ENCODE measurements around the gene VCL.
"Not testable (repeated sequence)": the region's sequence is repeated elsewhere in the genome, so short reads cannot be mapped to it uniquely, and the experiment has no call there.

Gene VCL

DNA sequence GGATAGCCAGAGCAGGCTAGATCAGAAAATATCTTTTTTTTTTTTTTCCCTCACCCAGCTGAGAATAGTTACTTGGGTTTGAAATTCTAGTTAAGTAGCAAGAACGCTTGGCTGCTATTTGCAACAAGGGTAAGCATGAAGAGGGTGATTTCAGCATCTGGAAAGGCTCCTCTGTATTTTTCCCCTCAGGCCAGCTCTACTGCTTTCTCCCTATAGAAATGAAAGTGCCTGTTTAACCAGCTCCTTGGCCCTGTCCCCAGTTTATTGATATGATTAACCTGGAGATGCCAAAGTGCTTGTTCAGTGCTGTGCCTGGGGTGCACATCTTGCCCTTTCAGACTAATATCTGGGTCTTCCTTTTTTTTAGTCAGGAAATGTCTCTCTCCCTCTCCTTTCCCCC lies 115.6 kb downstream of the VCL start:
- no peak for DNase-seq

DNA sequence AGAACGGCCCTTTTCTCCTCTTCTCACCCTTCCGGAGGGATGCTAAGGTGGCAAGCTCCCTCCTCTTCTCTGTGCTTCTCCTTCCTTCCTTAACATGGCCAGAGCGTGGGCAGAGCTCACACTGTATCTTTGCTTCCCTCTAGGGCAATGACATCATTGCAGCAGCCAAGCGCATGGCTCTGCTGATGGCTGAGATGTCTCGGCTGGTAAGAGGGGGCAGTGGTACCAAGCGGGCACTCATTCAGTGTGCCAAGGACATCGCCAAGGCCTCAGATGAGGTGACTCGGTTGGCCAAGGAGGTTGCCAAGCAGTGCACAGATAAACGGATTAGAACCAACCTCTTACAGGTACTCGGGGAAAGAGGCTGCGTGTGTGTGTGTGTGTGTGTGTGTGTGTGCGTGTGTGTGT lies 116.1 kb downstream of the VCL start:
- DNase-seq, result no peak

DNA sequence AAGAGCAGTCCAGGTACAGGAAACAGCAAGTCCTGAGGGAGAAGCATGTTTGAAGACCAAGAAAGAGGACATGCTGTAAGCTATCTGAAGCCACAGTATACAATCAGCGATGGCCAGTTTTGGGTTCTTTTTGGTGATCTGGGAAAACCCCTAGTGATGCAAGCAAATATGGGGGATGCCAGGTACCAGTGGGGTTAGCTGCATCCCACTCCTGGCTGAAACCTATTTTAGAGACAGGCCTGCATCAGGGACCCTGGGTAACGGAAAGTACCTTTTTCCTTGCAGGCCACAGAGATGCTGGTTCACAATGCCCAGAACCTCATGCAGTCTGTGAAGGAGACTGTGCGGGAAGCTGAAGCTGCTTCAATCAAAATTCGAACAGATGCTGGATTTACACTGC lies 119.8 kb downstream of the VCL start:
- DNase-seq, result no peak

DNA sequence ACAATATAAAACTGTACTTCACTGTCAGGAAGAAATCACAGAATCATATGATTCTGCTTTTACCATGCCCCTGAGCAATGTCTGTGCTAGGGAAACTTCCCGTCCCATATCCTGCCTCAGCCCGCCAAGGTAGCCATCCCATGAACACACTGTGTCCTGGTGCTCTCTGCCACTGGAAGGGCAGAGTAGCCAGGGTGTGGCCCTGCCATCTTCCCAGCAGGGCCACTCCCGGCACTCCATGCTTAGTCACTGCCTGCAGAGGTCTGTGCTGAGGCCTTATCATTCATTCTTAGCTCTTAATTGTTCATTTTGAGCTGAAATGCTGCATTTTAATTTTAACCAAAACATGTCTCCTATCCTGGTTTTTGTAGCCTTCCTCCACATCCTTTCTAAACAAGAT lies 120.9 kb downstream of the VCL start:
- no peak for DNase-seq

DNA sequence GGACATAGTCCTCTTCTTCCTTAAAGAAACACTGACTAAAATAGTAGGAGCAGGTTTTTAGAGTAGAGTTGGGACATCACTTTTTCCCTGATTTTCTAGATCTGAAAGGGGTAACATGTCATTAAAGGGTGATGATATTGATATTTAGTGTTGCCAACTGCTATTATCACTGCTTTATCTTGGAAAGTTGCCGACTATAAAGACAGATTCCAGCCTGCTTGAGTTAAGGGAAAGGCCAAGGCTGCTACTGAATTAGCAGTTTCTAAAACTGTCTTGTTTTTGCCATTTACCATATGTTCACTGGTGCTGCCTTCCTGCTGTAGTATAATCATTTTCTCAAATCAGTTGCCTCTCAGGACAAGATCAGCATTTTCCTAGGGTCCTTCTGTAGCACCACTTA lies 123.0 kb downstream of the VCL start:
- no peak for DNase-seq

DNA sequence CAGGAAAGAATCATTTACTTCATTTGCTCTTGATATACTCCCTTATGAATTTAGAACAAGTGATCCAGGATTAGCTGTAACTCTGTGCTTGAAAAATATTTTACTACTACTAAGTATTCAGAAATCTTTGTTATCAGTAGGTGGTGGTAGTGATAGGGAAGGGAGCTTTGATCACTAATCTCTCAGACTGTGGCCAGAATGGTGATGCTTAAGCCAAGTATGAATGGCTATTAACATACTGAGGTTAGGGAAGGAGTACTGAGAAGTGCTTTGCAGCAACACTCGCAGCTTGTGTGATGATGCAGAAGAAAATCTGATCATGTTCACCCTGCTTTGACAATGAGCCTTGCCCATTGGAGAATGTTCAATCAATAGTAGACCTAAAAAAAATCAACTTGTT lies 123.5 kb downstream of the VCL start:
- no peak for DNase-seq

DNA sequence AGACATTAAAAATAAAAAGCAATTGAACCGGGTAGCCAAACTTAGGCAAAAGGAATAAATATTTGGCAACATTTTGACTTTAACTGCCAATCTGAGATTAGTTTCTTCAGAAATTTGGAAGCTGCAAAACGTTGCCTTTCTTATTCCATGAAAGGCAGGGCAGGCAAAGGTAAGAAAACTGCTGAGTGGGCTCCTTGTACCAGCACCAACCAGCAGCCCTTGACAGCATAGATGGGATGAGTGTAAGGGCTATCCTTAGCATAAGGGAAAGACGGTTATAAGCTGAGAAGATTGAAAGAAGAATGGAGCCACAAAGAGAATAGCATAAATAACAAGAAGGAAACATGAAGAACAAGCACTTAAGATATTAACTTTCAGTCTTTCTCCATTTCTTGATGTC lies 124.1 kb downstream of the VCL start:
- DNase-seq, result no peak

DNA sequence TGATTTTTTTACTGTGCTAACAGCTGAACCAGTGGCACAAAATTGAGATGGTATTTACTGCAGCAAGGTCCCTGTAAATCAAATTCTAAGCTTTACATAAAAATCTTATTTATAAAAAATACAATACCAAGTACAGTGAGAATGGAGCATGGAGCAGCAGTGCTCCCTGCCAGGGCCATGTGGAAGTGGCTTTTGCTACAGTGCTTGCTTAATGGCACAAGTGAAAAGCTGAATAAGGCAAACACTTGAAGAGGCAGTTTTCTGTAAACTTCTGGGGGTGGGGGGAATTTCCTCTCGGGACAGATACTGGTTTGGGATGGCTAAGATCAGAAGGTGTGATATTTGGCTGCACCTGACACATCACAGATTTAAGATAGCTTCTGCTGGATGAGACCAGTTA lies 125.2 kb downstream of the VCL start:
- no peak for DNase-seq

DNA sequence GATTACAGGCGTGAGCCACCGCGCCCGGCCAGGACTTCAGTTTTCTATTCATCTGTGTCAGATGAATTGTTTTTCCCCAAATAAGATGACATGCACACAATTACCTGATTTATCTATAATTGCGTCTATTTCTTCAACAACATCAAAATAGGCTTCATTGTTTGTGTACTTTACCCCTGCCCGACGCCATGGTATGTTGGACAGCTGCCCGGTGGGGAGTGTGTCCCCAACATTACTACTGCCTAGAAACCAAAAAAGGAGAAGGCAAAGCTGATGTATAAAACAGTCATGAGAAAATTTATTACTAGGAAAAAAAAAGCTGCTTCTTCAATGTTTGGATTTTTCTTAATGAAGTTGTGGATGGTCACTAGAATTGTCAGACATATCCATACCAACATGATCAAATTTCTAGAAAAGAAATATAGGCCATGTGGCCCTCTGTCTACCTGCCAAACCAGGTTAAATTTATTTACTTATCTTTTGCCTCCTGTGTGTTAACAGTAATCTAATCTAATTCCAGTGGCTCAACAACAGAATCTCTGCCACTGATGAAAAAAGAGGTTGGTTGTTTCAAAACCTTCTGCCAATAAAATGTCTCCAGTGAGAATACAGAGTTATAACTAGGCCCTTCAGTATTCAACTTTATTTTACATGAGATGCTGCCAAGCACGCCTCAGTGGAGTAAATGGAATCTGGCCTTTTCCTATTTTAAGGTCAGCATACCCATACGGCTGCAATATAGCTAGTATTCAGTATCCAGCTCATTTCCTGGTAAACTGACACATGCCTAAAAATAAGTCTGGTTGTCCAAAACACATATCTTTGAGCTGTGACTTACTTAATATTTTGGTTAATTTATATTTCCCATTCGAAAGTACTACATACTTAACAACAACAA lies 136.3 kb downstream of the VCL start:
- no peak for DNase-seq

DNA sequence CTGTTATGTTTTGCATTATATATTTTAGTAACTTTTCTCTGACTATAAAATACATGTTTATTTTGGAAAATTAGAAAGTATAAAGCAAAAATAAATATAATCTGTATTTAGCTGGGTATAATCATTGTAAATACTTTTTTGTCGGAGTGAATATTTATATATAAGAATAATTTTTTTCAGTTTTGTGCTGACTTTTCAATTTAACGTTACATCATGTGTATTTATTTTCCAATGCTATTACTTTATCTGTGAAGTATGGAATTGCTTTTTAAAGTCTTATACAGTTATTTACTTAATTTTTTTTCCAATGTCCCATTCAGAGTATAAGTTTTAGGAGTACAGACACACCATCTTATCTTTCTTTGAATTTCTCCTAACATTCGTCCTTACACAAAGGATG lies 137.5 kb downstream of the VCL start:
- DNase-seq, result no peak

DNA sequence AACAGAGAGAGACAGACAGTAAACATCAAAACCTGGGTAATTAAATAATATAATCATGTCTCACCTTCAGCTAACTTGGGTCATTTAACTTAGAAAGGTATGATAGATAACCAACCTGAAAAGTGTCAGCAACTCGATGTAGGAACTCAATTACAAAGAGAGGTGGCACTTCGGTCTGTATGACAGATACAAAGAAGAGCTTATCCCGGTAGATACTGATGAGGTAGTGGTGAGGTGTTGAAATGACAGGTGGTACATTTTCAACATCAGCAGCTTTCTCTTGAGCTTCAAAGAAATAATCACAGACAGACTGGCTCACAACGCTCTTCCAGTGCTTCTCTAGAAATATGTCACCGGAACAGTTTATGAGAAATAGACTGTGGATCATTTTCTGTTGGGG lies 140.1 kb downstream of the VCL start:
- DNase-seq, result no peak

DNA sequence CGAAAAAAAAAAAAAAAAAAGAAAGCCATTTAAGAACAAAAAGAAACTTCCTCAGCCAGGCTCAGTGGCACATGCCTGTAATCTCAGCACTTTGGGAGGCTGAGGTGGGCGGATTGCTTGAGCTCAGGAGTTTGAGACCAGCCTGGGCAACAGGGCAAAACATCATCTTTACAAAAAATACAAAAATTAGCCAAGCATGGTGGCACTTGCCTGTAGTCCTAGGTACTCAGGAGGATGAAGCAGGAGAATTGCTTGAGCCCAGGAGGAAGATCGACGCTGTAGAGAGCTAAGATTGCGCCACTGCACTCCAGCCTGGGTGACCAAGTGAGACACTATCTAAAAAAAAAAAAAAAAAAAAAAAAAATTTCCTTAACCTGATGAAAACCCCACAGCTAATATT lies 140.7 kb downstream of the VCL start:
- not testable (repeated sequence) for DNase-seq

DNA sequence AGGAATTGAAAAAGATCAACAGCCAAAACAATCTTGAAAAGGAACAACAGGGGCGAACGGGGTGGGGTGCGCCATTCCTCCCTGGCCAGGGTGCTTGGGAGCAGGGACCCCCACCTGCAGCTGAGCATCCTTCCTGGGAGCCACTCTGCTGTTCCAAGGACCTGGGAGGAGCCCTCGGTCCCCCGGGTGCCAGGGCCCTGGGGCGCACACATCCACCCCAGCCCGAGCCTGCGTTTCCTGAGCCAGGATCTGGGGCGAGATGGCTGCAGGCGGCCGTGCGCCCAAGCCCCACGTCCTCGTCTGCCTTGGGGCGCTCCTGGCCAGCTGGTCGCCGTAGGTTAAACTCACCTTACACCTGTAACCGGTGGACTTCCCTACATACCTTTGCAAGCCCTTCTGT lies 142.1 kb downstream of the VCL start:
- no peak for DNase-seq

DNA sequence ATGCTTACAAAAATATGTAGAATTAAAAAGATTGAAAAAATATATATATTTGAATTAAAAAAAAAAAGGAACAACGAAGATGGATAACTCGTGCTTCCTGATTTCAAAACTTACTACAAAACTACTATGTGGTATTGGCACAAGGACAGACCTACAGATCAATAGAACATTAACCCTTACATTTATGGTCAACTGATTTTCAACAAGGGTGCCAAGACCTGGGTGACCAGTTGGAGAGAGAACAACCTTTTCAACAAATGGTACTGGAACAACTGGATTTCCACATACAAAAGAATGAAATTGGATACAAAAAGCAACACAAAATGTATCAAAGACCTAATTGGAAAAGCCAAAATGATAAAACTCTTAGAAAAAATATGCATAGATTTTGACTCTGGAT lies 142.6 kb downstream of the VCL start:
- no peak for DNase-seq

DNA sequence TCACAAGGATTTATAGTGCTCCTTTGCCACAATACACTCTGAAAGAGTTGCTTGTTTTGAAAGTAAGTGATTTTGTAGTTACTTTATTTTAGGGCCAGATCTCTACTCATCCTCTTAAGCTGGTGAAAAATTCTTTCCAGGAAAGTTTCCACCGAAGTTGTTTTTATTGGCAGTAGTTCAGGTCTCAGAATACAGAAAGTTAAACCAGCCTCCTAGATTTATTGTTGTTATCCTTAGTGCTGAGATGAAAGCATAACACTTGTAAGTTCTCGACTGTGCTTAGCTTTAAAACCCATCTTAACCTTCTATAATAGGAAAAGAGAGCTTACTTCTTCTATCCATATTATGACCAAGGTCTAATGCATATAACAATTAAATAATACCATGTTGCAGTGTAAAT lies 147.2 kb downstream of the VCL start:
- no peak for DNase-seq

DNA sequence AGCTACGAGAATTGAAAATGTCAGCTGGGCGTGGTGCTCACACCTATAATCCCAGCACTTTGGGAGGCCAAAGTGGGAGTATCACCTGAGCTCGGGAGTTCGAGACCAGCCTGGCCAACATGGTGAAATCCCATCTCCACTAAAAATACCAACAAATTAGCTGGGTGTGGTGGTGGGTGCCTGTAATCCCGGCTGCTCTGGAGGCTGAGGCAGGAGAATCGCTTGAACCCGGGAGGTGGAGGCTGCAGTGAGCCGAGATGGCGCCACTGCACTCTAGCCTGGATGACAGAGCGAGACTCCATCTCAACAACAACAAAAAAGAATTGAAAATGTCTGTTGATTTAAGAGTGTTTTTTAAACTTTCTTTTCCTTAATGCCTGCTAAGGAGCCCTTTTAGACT lies 149.1 kb downstream of the VCL start:
- not testable (repeated sequence) for DNase-seq

DNA sequence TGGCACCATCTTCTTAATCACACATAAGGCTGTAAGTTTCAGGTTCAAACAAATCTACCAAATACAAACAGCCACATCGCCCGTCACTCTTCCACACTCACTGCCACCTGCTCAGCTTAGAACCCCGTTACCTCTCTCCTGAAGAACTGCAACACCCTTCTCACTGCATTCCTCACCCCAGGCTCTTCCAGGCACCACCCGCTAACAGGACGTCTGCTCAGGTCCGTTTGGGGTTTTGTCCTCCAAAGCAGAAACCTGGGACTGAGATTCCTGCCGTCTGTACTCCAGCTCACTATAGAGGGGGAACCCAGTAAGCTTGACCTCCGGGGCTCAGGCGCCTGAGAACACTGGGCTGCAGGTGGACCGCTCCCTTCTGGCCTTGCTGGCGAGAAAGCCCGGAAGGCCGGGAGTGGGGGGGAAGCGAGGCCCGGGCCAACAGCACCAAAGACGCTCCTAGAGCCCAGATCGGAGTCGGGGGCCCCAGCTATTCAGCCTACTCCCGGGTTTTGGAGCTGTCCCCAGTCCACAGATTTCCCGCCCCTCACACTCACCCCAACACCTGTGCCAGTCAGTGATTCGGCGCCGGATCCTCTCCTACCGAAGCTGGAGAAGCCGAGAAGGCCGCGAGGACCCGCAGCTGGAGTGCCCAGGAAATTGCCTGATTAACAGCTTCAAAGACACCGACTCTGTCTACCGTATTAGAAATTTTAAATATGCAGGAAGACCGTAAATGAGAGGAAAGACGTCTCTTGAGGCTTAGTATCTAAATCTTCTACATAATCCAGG lies 152.5 kb downstream of the VCL start, which contains the start of gene AP3M1:
TSS of gene AP3M1 (minus strand) at position 625 of the 786 bp plus-strand sequence. CDS start 12,449 bp downstream, outside the sequence.
- no peak for DNase-seq

DNA sequence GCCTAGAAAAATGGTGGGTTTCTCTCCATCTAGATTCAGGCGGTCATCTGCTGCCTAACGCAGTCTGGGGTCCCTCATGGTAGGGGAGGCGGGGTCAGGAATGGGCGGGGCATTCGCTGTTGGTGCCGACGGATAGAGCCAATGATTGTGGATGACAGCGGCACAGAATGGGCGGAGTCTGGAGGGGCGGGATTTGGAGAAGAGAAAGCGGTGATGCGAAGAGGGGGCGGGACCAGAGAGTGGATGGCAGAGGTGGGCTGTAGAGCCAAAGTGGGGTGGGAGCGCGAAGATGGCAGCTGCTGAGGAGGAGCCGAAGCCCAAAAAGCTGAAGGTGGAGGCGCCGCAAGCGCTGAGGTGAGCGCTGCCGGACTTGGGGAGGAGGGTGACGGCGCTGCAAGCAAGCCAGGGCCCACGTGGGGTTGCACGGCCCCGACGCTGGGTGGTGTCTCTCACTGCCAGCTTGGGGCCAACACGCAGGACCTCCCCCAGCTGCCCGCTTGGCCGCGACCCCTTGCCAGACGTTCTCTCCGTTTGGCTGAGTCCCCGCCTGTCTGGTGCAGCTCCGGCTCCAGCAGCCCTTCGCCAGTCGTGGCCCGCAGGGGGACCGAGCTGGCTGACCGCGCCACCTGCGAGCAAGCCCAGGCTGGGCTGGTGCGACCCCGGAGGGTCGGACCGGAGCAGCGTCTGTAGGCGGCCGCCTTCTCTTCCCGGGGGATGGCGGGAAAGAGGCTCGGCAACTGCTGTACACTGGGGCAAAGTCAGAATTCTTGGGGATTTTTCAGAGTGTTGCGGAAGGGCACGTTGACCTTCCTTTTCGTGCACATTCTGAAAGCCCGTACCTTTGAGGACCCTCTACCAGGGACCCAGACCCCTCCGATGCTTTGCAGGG lies 153.3 kb downstream of the VCL start, which contains the start of gene ADK:
TSS of gene ADK (plus strand) at position 232 of the 889 bp plus-strand sequence. CDS start at position 290, 58 bp downstream.
- peak; percentile 81 for DNase-seq

DNA sequence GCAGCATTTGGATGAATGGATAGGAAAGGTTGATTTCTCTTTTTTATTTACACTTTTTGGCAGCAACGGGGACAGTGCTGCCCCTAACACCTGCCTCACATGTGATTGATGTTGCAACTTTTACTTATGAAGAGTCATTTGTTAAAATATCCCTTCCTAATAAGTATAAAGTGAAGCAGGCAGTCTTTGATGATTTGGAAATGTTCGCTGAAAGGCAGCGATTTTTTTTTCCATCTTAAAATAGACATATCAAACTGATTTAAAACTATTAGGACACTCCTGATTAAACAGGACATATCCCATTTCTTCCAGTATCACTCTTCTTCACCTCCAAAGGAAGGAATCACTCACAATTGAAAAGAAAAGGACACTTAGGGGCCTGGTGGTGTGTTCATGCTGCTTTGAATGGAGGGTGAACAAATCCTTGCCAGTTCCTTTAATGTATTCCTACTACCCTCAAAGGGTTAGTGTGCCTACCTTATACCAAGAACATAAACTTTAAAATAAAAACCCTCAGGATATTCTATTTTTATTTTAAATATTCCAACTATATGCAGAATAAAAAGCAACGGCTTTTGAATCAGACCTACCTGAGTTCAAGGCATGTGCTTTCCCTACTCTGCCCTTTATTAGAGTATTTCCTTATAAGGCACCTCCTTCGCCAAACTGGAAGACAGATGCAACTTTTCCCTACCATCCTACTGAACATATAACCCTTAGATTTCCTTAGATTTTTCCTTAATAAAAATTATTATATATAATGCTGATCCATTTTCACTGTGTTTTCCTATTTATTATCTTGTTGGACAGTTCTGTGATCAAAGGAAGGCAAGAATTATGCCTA lies 154.2 kb downstream of the VCL start:
- DNase-seq, result no peak

DNA sequence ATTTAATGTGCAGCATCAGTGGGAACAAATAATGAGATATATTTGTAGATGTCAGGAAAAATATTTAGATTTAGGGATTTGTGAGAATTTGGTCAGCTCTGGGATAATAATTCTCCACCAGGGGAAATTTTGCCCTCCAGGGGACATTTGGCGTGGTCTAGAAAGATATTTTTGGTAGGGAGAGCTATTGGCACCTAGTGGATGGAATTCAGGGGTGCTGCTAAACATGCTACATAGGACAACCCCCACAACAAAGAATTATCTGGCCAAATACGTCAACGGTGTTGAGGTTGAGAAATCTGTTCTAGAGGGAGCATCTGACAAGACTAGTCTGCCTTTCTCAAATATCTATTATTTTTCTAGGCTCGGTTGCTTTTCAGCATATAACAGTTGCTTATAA lies 155.2 kb downstream of the VCL start:
- no peak for DNase-seq

DNA sequence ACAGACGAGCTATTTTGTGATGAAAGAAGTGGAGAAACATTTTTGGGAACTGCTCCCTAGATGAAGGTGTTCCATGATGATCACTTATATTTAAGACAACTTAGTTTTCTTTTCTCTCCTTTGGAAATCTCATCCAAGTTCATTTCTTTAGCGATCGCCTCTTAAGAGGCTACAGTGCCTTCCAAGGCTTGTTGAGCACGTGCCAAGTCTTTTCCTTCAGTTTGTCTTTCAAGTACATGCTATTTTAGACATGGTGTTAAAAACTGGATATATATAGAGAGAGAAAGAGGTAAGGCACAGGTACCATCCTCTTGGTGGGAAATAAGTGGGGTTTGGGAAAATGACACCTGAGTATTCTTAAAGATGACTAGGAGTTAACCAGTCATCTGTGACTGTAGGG lies 155.8 kb downstream of the VCL start:
- DNase-seq, result no peak

DNA sequence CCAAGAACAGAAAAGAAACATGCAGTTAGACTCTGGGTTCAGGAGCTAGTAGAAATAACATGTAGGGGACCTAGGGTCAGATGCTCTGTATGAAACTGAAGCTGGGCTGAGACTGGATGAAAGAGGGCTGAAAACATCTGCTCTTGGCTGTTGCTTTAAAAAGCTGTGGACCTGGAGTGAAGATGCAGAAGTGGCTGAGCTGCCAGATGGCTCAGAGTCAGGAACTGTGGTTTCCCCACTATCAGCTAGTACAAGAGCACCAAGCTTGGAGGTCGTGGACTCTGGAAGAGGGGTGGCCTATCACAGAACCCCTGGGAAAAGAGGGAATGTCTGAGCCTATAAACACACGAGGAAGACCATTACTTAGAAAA lies 159.0 kb downstream of the VCL start:
- DNase-seq, result no peak
